Measurements from ENCODE around the gene FRMD5.

The FRMD5 gene

GRCh38 chr15:43916326-43916660, 278.8 kb downstream of the FRMD5 start:
- TF ChIP-seq CTCF (IDR thresholded peaks at IDR 0.05; ENCODE audit: low read depth, low read length) = no peak
- no peak for DNase-seq (ENCODE audit: extremely low read depth, low read depth)

GRCh38 chr15:43915631-43916325, 279.3 kb downstream of the FRMD5 start:
- DNase-seq (ENCODE audit: extremely low read depth, low read depth) = no peak
- TF ChIP-seq CTCF (IDR thresholded peaks at IDR 0.05; ENCODE audit: low read depth, low read length) = no peak

GRCh38 chr15:43913941-43914340, 281.1 kb downstream of the FRMD5 start:
- no peak for TF ChIP-seq CTCF (IDR thresholded peaks at IDR 0.05; ENCODE audit: low read depth, low read length)
- DNase-seq (ENCODE audit: extremely low read depth, low read depth) = no peak

- TF ChIP-seq CTCF (IDR thresholded peaks at IDR 0.05; ENCODE audit: low read depth, low read length) = no peak
These were observed 281.9 kb downstream of the FRMD5 start for GRCh38 chr15:43913026-43913780.

GRCh38 chr15:43912208-43912607, 282.9 kb downstream of the FRMD5 start:
- no peak for DNase-seq (ENCODE audit: extremely low read depth, low read depth)

More at GRCh38 chr15:43913026-43913780, 281.9 kb downstream of the FRMD5 start:
- DNase-seq (ENCODE audit: extremely low read depth, low read depth) = peak; percentile 65

GRCh38 chr15:43911235-43911781, 283.8 kb downstream of the FRMD5 start:
- peak; percentile 73 for DNase-seq (ENCODE audit: extremely low read depth, low read depth)
- no peak for TF ChIP-seq CTCF (IDR thresholded peaks at IDR 0.05; ENCODE audit: low read depth, low read length)

More at GRCh38 chr15:43912208-43912607, 282.9 kb downstream of the FRMD5 start:
- TF ChIP-seq CTCF (IDR thresholded peaks at IDR 0.05; ENCODE audit: low read depth, low read length) = no peak

GRCh38 chr15:43908516-43909050, 286.5 kb downstream of the FRMD5 start:
- DNase-seq (ENCODE audit: extremely low read depth, low read depth) = no peak
- no peak for TF ChIP-seq CTCF (IDR thresholded peaks at IDR 0.05; ENCODE audit: low read depth, low read length)

Data from AG09319 (cell line).